HG02943 (cell line): Measurements from ENCODE around the gene RARG.

ENCODE experiments used
- ATAC-seq: cut with Tn5 transposase; IDR thresholded peaks from one replicate; pipeline ENCODE4 v1.9.1; 2021; ENCODE audit warnings: mild to moderate bottlenecking, low read depth, moderate library complexity; ENCODE audit not compliant: unreplicated experiment

The RARG gene

DNA sequence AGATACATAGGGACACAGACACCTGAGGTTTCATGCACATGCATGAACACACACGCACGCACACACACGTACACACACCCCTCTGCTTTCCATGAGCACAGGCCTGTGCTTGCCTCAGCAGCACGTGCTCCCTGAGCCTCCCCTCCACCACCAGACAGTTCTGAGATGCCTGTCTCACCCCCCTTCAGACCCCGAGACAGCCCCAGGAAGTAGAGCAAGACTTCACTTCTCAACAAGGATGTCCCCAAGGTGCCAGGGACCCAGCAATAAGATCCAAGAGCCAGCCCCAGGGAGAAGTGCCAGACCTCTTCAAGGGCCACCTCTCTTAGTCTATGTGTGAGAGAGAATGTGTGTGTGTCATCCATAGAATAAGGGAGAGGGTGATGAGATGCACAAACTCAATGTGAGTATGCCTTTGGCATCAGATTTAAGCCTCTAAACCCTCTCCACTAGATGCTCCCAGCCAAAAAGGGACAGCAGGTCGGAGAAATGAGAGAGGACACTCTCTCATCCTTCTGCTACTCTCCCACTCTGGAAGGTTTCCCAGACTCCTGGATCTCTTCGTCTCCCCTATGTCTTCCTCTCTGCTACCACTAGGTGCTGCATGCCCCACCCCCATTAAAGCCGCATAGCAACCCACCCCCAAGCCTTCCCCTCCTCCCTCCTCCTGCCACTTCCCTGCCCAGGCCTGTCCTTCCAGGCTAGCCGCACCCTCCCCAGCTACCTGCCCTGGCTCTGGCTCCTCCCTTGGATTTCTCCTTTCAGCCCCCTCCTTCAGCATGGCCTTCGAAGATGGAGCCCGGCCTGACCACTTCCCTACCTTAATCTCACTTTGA is 7.7 kb downstream of the RARG start:
- ATAC-seq, result no peak

DNA sequence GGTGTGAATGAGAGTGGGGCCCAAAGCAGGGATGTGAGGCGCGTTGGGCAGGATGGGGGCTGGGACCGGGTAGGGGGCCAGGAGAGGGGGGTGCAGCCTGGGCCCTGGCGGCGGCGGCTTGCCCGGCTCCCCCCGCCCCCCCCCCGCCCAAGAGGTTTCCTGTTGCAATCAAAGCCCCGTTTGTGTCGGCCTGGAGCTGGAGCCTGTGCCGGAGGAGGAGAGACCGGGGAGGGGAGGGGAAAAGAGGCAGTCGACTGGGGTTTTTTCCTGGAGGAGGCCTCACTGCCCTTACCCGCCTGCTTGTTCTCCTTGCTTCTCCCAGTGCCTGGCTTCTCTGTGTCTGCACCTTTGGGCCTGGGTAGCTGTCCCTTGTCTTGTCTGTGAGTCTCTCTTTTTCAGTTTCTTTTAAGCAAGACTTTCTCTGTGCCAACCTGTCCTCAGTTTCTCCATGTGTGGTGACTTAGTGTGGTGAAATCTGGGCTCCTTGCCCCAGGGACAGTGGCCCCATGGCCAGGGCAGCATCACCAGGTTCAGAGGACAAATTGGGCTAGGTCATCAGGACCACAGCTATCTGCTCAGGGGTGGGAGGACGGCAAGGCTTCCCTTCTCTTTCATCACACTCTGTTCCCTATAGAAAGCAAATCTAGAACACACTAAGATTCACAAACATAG is 8.5 kb downstream of the RARG start:
- no peak for ATAC-seq

DNA sequence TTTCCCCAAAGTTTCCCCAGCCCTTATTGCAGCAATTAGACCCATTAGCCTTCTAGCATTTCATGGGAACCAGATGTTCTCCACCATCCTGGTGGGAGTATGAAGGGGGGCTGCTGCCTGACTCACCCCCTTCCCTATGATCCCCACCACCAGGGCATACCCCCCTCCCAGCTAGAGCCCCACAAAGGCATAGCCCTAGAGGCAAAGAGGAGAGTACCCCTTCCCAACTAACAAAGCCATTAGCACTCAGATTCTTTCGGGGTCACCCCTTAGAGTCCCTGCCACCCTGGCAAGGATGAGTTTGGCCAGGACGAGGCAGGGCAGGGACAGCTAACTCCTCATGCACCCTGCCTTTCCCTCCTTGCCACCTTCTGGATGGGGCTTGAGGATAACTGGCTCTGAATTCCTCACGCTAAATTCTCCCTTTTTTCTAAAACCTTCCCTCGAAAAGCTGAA is 9.2 kb downstream of the RARG start:
- ATAC-seq, result no peak

DNA sequence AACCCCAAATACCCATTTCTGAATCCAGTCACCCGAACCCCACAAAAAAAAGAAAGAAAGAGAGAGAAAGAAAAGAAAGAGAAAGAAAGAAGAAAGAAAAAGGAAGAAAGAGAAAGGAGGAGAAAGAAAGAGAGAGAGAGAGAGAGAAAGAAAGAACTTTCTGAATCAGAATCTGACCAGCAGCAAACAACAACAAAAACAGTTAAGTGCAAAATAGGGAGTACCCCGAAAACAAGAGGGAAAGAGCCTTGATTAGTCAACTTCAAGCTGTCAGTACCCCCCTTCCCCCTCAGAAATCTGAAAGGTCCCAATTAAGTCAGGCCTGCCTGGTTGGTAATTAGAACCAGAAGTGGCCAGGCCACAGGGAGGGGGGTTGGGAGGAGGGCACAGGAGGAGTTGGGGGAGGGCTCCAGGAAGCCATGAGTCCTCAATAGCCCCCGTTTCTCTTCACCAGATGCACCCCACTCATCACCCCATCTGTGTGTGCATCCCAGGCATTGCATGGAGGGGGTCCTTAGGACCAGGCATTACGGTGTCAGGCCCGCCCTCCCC is 9.8 kb downstream of the RARG start:
- no peak for ATAC-seq

- ATAC-seq, result no peak
Observed at GRCh38 chr12:53221203-53222080, 10.6 kb downstream of the RARG start.

GRCh38 chr12:53220694-53221202 is 11.3 kb downstream of the RARG start:
- no peak for ATAC-seq

GRCh38 chr12:53219956-53220693 is 11.9 kb downstream of the RARG start:
- ATAC-seq, result no peak

DNA sequence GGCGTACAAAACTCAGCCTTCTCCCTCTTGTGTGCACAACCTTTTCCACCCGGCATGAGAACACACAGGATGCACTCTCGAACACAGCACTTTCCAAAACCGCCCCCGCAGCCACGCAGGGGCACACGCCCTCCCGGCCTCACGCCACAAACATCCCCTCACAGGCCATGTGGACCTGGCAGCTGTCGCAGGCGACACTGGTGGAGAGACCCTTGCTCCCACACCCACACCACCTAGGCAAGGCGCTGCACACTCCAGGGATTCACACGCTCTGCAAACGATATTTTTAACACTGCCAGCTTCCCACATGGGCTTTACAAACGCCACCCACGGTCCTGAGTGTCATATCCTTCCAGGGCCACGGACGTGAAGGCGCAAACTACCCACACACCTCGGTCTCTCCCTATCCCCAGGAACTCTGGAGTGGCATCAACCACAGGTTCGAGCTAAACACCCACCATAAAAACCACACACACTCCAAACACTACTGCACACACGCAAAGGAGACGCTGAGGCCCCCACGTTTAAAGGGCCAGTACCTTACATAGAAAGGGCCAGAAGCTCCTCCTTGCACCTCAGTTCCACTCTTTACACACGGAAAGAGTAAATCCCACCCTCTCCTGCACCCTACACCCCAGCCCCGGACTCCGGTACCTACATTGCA is 12.6 kb downstream of the RARG start:
- ATAC-seq, result no peak

DNA sequence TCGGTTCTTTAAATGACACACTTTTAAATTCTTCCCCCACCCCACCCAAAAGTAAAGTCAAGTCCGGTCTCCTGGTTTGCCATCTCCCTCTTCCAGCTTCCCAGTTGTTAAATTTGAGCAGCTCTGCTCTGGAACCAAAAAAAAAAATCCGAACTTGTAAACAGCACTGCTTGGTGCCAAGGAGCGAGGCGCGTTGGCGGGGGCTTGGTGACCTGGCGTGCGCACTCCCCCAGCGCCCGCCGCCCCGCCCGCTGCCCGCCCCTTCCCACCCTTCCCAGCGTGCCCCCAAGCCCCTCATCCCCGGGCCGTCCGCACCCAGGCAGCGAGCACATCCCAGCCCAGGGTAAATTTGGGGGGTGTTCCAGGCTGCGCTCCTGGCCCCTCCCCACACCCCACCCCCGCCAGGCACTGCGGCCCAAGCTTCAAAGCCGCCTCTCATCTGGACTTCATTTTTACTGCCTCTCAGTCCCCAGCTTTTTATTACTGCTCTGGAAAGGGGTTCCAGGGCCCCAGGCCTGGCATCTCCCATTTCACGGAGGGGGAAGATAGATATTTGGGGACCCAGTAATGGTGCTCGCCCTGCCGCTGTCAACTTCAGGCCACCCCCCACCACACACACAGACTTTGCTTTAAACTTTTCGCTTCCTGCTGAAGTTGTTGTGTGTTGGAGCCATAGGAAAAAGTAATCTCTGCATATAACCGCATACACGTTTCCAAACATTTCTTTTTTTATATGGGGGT is 13.3 kb downstream of the RARG start:
- no peak for ATAC-seq

DNA sequence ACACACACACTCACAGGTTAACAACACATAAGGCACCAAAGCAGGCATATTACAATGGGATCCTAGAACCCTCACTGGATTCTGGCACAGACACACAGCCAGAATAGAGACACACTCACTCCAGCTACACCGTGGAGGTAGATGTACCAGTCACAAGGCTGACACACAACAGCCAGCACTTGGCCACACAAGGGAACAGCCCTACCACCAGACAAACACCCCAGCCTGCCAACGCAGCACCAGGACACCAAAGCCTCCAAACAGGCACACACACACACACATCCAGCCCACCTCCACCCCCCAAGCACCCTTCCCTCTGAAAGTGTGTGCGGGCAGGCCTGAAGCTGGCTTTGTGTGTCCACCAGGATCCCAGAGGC is 14.1 kb downstream of the RARG start:
- no peak for ATAC-seq

GRCh38 chr12:53217051-53217930 is 14.7 kb downstream of the RARG start:
- no peak for ATAC-seq

DNA sequence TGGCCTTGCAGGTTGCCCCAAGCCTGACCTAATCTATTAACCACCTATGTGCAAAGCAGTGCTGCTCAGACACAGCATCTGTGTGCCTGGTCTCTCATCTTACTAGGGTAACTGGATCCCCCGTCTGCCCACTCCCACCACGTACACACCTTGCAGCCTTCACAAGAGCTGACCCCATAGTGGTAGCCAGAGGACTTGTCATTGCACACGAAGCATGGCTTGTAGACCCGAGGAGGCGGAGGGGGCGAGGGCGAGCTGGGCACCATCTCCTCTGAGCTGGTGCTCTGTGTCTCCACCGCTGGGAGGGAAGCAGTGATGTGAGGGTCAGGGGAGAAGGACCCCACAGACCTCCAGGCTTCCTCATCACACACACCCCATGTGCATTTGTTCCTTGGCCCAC is 16.5 kb downstream of the RARG start:
- ATAC-seq, result no peak

GRCh38 chr12:53214687-53215455 is 17.1 kb downstream of the RARG start:
- ATAC-seq, result no peak

DNA sequence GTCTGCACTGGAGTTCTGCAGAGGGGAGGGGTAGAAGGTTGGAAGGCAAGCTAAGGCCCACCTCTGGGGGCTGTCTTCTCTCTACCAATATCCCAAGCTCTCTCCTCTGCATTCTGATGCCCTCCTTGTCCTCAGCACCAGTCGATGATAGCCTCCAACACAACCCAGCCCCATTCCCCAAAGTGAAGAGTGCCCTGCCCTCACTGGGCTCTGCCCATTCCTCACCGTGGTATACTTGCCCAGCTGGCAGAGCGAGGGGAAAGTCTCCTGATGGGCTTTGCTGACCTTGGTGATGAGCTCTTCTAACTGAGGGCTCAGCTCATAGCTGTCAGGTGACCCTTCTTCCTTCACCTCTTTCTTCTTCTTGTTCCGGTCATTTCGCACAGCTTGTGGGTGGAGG is 17.8 kb downstream of the RARG start:
- ATAC-seq, result no peak

- ATAC-seq, result no peak
Observed at GRCh38 chr12:53213348-53213747, 18.7 kb downstream of the RARG start.

DNA sequence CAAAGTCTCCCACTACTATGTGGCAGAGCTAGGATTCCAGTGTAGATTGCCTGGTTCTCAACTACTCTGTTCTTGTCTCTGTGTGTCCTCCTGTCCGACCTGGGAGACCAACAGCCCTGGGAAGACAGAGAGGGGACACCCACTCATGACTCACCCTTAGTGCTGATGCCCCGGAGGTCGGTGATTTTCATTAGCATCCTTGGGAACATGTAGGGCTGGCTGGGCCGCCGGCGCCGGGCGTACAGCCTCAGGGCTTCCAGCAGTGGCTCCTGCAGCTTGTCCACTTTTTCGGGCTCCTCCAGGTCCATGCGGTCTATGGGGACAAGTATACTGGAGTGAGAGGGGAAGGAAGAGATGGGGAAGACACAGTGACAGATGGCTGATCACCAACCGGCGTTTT is 19.1 kb downstream of the RARG start:
- ATAC-seq, result no peak
